OCI-LY3 (cell line): ENCODE data around the gene RIMKLB.
A peak's percentile ranks its signal among the peaks of the same experiment; 100 is the strongest.

ENCODE experiments used
- H2AFZ ChIP-seq: fragments of 200-600, 300-600 bp; shearing (Covaris generic); 2 replicates; pipeline ENCODE4 v1.6.0; 2014; ENCODE audit warnings: antibody characterized with exemption, low read depth, low read length
- H3K27ac ChIP-seq: fragments of 200-600, 300-600 bp; sonication (generic); 2 replicates; pipeline ENCODE4 v1.5.1; 2014; ENCODE audit warnings: mild to moderate bottlenecking, low read length, moderate library complexity, mixed read lengths
- H3K27me3 ChIP-seq: fragments of 200-600, 300-600 bp; sonication (generic); 2 replicates; pipeline ENCODE4 v1.6.1; 2014; ENCODE audit warnings: low read depth, low read length, mixed read lengths
- H3K36me3 ChIP-seq: fragments of 200-600, 300-600 bp; sonication (generic); replicated peaks from 2 replicates; pipeline ENCODE3; 2014; ENCODE audit warnings: low read depth, low read length, mixed read lengths
- H3K4me1 ChIP-seq: fragments of 300-600, 200-600 bp; sonication (generic); 2 replicates; pipeline ENCODE4 v1.6.1; 2014; ENCODE audit warnings: low read length, mixed read lengths
- H3K4me2 ChIP-seq: fragments of 200-600, 300-600 bp; sonication (generic); 2 replicates; pipeline ENCODE4 v1.6.1; 2014; ENCODE audit warnings: low read length, mixed read lengths
- H3K4me3 ChIP-seq: fragments of 300-600, 200-600 bp; sonication (generic); 2 replicates; pipeline ENCODE4 v1.5.1; 2014; ENCODE audit warnings: antibody characterized with exemption, mild to moderate bottlenecking, low read length, moderate library complexity
- H3K79me2 ChIP-seq: fragments of 300-600, 200-600 bp; shearing (Covaris generic); 2 replicates; pipeline ENCODE4 v1.6.1; 2014; ENCODE audit warnings: mild to moderate bottlenecking, low read length, mixed read lengths
- H3K9ac ChIP-seq: fragments of 300-600, 200-600 bp; shearing (Covaris generic); 2 replicates; pipeline ENCODE4 v1.6.0; 2014; ENCODE audit warnings: mild to moderate bottlenecking, low read length, moderate library complexity
- H3K9me3 ChIP-seq: fragments of 200-600, 300-600 bp; shearing (Covaris generic); 2 replicates; pipeline ENCODE4 v1.6.1; 2014; ENCODE audit warnings: low read length, mixed read lengths; ENCODE audit not compliant: insufficient read depth
- H4K20me1 ChIP-seq: fragments of 200-600, 300-600 bp; sonication (generic); 2 replicates; pipeline ENCODE4 v1.6.1; 2016; ENCODE audit warnings: low read length, mixed read lengths; ENCODE audit not compliant: insufficient read depth
- EZH2phosphoT487 ChIP-seq: fragments of 200-600 bp; shearing (Covaris generic); IDR thresholded peaks from 2 replicates; pipeline ENCODE4 v1.6.1; 2018; ENCODE audit warnings: antibody characterized with exemption, mixed run types, low read depth
- TF ChIP-seq, protein P1 (sequence below): fragments of 200-600, 300-600 bp; sonication (generic); IDR thresholded peaks from 2 replicates; pipeline ENCODE4 v1.5.1; 2014; ENCODE audit warnings: antibody characterized with exemption, low read length, low read depth

Gene RIMKLB

DNA sequence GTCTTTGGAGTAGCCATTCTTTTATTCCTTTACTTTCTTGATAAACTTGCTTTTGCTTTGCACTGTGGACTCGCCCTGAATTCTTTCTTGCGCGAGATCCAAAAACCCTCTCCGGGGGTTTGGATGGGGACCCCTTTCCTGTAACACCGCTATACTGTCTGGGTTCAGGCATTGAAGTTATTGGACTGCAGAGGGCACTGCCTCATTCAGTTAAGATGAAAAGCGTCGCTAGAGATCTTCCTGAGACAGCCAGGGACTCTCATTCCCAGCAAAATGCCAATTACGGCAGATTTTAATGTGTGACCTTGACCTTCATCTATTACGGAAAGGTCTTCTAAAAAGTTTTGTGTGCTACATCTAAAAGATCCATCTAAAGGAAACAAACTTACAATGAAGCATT lies 17.3 kb upstream of the RIMKLB start:
- no peak overlapping the region for H3K4me2 ChIP-seq
- no peaks in the 10 kb centered on the region for H3K9me3 ChIP-seq
- H4K20me1 ChIP-seq = no peaks in the 10 kb centered on the region
- no peaks in the 10 kb centered on the region for H3K27me3 ChIP-seq
- H2AFZ ChIP-seq = no peak overlapping the region
- H3K27ac ChIP-seq = no peak overlapping the region
- H3K4me3 ChIP-seq = no peak overlapping the region
- peaks cover 9% of the 10 kb centered on the region for H3K4me1 ChIP-seq
- no peak overlapping the region for H3K9ac ChIP-seq
- H3K79me2 ChIP-seq = no peaks in the 10 kb centered on the region
- no peaks in the 10 kb centered on the region for H3K36me3 ChIP-seq
- TF ChIP-seq EZH2phosphoT487 = no peak
- TF ChIP-seq, protein P1, sequence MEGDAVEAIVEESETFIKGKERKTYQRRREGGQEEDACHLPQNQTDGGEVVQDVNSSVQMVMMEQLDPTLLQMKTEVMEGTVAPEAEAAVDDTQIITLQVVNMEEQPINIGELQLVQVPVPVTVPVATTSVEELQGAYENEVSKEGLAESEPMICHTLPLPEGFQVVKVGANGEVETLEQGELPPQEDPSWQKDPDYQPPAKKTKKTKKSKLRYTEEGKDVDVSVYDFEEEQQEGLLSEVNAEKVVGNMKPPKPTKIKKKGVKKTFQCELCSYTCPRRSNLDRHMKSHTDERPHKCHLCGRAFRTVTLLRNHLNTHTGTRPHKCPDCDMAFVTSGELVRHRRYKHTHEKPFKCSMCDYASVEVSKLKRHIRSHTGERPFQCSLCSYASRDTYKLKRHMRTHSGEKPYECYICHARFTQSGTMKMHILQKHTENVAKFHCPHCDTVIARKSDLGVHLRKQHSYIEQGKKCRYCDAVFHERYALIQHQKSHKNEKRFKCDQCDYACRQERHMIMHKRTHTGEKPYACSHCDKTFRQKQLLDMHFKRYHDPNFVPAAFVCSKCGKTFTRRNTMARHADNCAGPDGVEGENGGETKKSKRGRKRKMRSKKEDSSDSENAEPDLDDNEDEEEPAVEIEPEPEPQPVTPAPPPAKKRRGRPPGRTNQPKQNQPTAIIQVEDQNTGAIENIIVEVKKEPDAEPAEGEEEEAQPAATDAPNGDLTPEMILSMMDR = 0 out of 2 replicates have a peak, but pooled peaks have one; percentile 8

DNA sequence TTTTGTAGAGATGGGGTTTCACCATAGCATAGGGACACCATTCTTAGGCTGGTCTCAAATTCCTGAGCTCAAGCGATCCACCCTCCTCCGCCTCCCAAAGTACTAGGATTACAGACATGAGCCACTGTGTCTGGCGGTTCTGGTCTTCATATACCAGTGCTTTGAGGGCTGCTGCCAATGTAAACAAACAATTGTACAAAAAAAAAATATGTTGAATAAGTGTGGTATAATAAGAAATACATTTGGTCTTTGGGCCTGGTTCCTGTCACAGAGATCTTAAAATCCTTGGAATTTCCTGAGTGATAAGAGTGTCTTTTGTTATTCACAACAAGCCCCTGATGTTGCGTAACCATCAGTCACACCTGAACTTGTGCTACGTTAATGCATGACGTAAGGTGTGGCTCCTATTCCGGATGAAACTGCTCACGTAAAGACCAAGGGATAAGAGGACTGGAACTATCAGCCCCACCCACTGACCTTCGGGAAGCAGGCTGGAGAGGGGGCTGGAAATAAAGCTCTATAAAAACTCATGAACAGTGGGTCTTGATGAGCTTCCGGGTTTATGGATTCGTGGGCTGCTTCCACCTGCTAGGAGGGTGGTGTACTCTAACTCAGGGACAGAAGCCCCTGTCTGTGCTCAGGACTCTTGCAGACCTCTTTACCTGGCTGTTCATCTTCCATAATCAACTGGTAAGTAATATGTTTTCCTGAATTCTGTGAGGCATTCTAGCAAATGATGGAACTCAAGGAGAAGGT lies 16.5 kb upstream of the RIMKLB start:
- 0 out of 2 replicates have a peak overlapping the region, but pooled peaks have one; percentile 18 for H2AFZ ChIP-seq
- H3K9ac ChIP-seq = no peak overlapping the region
- H3K27ac ChIP-seq = no peak overlapping the region

DNA sequence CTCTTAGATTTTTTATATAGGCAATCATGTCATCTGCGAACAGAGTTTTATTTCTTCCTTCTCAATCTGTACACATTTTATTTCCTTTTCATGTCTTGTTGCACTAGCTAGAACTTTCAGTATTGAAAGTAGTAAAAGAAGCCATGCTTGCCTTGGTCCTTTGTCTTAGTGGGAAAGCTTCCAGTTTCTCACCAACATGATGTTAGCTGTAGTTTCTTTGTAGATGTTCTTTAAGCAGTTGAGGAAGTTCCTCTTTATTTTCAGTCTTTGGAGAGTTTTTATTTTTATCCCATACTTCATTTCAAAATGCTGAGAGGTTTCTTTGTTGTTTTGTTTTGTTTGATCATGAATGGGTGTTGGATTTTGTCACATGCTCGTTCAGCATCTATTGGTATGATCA lies 12.7 kb upstream of the RIMKLB start:
- Histone ChIP-seq H3K4me2 (no peak overlapping the region), H3K27ac (no peak overlapping the region), H3K9ac (no peak overlapping the region), H3K4me3 (no peak overlapping the region), H3K9me3 (no peaks in the 10 kb centered on the region), H4K20me1 (no peaks in the 10 kb centered on the region), H3K79me2 (no peaks in the 10 kb centered on the region), H3K4me1 (peaks cover 13% of the 10 kb centered on the region), H3K27me3 (peaks cover 9% of the 10 kb centered on the region; the same call in 1 of the 2 replicates), H2AFZ (no peak overlapping the region), H3K36me3 (no peaks in the 10 kb centered on the region)
- TF ChIP-seq EZH2phosphoT487 = no peak
- TF ChIP-seq, protein P1 = no peak

More for the DNA sequence above, 16.5 kb upstream of the RIMKLB start:
- no peaks in the 10 kb centered on the region for H3K27me3 ChIP-seq
- H3K79me2 ChIP-seq = no peaks in the 10 kb centered on the region
- no peak overlapping the region for H3K4me3 ChIP-seq
- H3K36me3 ChIP-seq = no peaks in the 10 kb centered on the region
- no peaks in the 10 kb centered on the region for H4K20me1 ChIP-seq
- peaks cover 8% of the 10 kb centered on the region for H3K4me1 ChIP-seq
- H3K4me2 ChIP-seq = peak overlapping the region; percentile 74; the same call in 1 of the 2 replicates
- no peak for TF ChIP-seq EZH2phosphoT487
- TF ChIP-seq, protein P1 = no peak
- no peaks in the 10 kb centered on the region for H3K9me3 ChIP-seq

DNA sequence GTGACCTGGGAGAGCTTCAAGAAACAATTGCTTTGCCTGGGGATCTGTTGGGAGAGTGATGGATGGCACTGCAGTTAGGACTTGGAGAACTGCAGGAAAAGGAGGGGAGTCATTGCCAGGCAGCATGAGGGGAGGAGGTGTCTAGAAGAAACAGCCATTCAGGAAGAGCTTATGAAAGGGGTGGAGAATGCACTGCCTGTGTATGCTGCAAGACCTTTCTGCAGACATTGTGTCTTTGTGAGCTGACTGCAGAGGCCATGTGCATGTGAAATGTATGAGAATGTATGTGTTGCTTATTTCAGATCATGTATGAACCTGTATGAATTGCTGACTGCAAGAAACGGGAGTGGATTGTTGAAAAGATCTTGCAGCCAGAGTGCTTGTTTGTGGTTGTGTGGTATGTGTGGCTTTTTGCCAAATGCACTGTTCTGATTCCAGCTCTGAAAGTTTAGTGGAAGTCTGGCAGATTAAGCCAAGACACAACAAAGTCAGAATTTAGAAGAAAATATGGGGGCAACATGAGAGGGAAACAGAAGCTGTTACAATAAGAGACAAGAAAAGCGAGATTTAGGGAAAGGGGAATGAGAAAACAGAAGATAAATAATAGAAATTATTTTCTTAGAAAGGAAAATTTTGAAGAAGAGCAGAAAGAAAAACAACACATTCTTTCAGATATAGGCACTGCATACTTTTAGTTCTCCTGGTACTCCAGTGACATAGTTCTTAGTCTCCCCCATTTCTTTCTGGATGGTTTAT lies 9.8 kb upstream of the RIMKLB start:
- Histone ChIP-seq H3K9ac (no peak overlapping the region), H4K20me1 (no peaks in the 10 kb centered on the region), H3K27me3 (peaks cover 9% of the 10 kb centered on the region), H3K27ac (no peak overlapping the region), H3K4me3 (no peak overlapping the region), H3K79me2 (no peaks in the 10 kb centered on the region), H3K4me1 (0 out of 2 replicates have a peak, but pooled peaks cover 10% of the 10 kb centered on the region), H2AFZ (peak overlapping the region; percentile 40; the same call in 1 of the 2 replicates), H3K4me2 (no peak overlapping the region), H3K9me3 (no peaks in the 10 kb centered on the region), H3K36me3 (no peaks in the 10 kb centered on the region)
- TF ChIP-seq, protein P1 = no peak
- no peak for TF ChIP-seq EZH2phosphoT487
